Astrocyte of the cerebellum (primary cell): Measurements from ENCODE around the gene SETD1A.

Experiments
- DNase-seq: peaks from one replicate; pipeline ENCODE4 v3.0.0-alpha.2; 2011; ENCODE audit warnings: low read depth
- H3K4me3 ChIP-seq: 2 replicates; pipeline ENCODE4 v1.5.1; 2011; ENCODE audit warnings: mild to moderate bottlenecking, low read depth, low read length, moderate library complexity
- CTCF ChIP-seq: IDR thresholded peaks from 2 replicates; pipeline ENCODE4 v1.5.1; 2012; ENCODE audit warnings: low read length, low read depth, moderate library complexity, mild to moderate bottlenecking; ENCODE audit errors: missing control alignments
- in situ Hi-C: cut with HindIII; loops from 2 replicates; pipeline ENCODE4 v1.10.0; 2017; ENCODE audit warnings: low sequenced_read_pairs

Gene SETD1A

DNA sequence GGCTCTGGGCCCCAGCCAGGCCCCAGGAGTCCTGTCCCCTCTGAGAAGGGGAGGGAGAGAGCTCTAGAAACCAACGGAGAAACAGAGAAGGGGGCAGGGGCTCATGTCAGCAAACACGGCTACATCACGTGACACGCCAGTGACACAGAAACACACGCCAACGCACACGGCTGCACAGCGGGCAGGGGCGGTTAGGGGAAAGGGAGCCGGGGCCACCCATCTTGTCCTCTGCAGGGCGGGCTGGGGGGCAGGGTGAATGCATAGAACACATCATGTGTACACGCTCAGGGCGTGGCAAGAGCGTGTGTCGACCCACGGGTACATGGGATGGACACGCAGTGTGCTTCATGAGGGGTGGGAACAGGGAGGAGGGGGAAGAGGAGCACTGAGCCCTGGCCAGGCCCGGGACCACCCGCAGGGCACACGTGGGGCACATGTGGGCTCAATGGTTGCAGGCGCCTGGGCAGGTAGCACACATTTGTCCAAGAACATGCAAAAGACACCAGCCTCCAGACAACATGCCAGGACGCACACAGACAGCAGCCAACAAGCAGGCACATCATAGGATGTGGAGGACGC lies 32.0 kb downstream of the SETD1A start:
- in situ Hi-C loops = no loop called here
- no peak overlapping the region for H3K4me3 ChIP-seq
- TF ChIP-seq CTCF = no peak
- DNase-seq = no peak

GRCh38 chr16:30990105-30990504 lies 32.6 kb downstream of the SETD1A start:
- no peak for TF ChIP-seq CTCF
- in situ Hi-C loops = no loop called here
- H3K4me3 ChIP-seq = no peak overlapping the region
- DNase-seq = no peak

DNA sequence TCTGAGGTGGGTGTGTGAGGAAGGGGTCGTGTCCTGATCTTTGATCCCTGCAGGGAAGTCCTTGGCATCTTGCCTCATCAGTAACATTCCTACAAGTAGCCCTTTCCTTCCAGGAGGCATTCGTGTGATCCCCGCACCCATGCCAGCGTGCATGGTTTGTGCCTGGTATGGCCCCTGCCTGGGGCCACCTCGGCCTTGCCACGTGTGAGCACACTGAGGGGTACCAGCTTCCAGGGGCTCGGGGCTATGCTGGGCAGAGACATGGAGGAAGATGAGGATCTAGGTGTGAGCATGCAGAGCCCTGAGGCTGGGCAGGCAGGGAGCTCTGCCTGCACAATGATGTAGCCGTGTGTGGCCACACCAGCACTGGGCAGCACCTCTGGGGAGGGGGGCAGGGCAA lies 33.5 kb downstream of the SETD1A start:
- DNase-seq = no peak
- TF ChIP-seq CTCF = no peak
- no peak overlapping the region for H3K4me3 ChIP-seq
- in situ Hi-C loops = no loop called here

DNA sequence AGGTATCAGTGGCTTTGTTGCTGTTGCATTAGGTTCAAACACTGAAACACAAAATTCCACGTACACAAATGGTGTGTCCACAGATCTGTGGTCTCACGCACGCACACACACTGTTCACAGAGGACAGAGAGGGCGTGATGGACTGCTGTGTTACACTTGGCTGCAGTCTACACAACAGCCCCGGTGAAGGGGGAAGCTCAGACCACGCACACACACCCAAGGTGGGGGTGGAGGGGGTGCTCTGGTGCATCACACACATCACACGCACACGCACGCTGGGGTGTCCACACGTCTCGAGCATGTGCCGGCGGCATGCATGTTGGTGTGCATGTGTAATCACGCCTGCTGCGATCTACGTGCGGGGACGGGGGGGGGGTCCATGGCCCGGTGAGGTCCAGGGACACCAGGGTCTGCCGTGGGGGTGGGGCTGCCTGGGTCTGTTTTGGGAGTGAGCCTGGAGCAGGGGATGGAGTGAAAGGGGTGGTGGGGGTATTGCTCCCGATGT lies 34.8 kb downstream of the SETD1A start:
- H3K4me3 ChIP-seq = no peak overlapping the region
- in situ Hi-C loops = no loop called here
- DNase-seq = no peak
- TF ChIP-seq CTCF = no peak

DNA sequence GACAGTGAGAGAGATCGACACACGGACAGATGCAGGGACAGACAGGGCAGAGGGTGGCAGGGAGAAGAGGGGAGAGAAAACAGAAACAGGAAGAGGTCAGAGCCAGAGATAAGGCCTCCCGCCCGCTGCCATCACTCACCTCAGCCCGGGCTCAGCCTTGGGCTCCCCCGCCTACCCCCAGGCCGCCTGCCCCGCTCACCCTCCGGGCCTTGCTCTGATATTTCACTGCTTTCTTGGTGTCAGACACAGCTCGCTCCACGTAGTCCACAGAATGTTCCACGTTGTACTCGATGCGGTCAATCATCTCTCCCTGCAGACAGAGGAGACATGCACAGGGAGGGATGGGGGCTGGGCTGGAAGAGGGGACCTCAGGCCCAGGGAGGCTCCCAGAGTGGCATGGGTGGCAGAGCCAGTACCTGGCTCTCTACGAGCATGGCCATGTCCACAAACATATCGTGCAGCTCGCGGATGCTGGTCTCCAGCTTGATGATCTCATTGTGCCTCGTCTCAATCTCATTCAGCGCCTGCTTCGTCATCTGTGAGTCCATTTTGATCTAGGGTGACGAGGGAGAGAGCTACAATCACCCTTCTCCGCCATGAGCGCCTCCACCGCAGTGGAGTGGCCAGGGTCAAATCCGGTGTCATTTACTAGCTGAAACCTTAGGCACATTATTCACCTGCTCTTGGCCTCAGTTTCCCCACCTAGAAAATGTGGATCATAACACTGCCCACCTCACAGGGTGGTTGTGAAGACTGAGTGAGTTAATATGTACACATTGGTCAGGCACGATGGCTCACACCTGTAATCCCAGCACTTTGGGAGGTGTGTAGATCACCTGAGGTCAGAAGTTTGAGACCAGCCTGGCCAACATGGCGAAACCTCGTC lies 35.6 kb downstream of the SETD1A start:
- no peak for TF ChIP-seq CTCF
- no peak for DNase-seq
- in situ Hi-C loops = no loop called here
- H3K4me3 ChIP-seq = no peak overlapping the region

GRCh38 chr16:30995927-30996323 lies 38.4 kb downstream of the SETD1A start:
- DNase-seq = no peak
- H3K4me3 ChIP-seq = no peak overlapping the region
- in situ Hi-C loops = no loop called here
- no peak for TF ChIP-seq CTCF
